ENCODE measurements around the gene VPS8. TPM values are rescaled to one million over a fixed set of nuclear protein-coding genes. Genes with fewer than 3 reads are reported as not detected.
A peak's percentile ranks its signal among the peaks of the same experiment; 100 is the strongest.

Gene VPS8
- total and polyA plus RNA-seq, 4 donors, result 49.3 to 155 (median 66.4) TPM

DNA sequence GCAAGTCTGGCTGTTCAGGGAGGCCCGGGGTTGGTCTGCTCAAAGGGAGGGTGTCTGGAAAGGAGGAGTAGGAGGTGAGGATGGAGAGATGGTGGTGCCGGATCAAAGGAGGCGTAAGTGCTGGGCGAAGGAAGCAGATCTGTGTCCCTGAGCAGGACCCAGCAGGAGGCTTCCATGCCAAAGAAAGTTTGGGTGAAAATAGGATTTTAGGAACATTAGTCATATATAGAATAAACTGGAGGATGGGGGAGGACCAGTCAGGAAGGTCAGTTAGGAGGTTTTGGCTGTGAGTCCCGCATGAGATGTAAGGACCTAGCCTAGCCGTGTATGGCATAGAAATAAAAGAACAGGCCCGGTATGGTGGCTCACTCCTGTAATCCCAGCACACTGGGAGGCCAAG is 28.6 kb upstream of the VPS8 start:
- H3K27me3 ChIP-seq (ENCODE audit: control insufficient read depth, insufficient read depth, low read length), result no peaks in the 10 kb centered on the region
- DNase-seq (ENCODE audit: low read depth in 4 of 6, low spot score in 6 of 6), result no peak
- H3K4me1 ChIP-seq (ENCODE audit: control insufficient read depth, insufficient read depth, low read length), result peaks cover 26% of the 10 kb centered on the region
- no peaks in the 10 kb centered on the region for H3K9me3 ChIP-seq (ENCODE audit: control insufficient read depth, insufficient read depth, low read length)
- H3K27ac ChIP-seq (ENCODE audit: low read depth, low read length), result no peak overlapping the region
- WGBS (ENCODE audit: insufficient coverage), result 93% methylated on average over 7 of the region's 7 CpGs
- H3K4me3 ChIP-seq (ENCODE audit: low read depth, low read length), result no peak overlapping the region
- H3K36me3 ChIP-seq (ENCODE audit: control insufficient read depth, insufficient read depth, low read length), result no peaks in the 10 kb centered on the region

DNA sequence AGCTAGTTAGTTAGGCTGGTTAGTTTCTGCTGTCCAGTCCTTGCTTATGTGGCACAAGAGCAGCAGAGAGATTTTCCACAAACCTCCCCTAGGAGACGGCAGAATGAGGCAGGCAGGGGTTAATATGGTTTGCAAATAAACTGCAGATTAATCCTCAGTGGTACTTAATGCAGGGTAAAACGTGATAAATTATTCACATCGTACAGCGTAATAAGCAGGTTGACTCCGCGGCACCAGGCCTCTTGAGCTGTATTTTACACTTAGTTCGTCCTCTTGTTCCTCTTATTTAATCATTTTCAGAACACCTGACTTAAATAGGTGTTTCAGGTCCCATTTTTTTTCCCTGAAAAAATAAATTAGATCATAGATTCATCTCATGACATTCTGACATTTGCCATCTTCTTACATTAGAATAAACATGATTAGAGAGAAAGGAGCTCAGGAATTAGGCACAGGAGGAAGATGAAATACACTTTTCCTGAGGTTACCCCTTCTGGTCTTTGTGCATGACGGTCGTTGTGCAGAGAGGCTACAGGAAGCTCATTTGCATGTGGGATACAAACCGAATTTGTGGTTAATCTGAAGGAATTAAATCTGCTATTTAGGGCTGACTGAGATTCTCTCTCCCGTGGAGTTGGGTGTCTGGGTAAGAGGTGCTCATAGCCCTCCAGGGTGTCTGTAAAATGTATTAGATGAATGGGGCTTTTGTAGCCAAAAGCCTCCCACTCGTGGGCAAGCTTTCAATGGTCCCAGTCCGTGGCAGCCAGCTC is 27.1 kb upstream of the VPS8 start:
- Histone ChIP-seq H3K36me3 (ENCODE audit: control insufficient read depth, insufficient read depth, low read length) (no peaks in the 10 kb centered on the region), H3K4me1 (ENCODE audit: control insufficient read depth, insufficient read depth, low read length) (peaks cover 16% of the 10 kb centered on the region), H3K27me3 (ENCODE audit: control insufficient read depth, insufficient read depth, low read length) (no peaks in the 10 kb centered on the region), H3K4me3 (ENCODE audit: low read depth, low read length) (no peak overlapping the region), H3K9me3 (ENCODE audit: control insufficient read depth, insufficient read depth, low read length) (no peaks in the 10 kb centered on the region), H3K27ac (ENCODE audit: low read depth, low read length) (no peak overlapping the region)
- DNase-seq (ENCODE audit: low read depth in 4 of 6, low spot score in 6 of 6), result peak in 1 of 6 donors; percentile 59
- 34% methylated on average over 10 of the region's 13 CpGs for WGBS (ENCODE audit: insufficient coverage)

DNA sequence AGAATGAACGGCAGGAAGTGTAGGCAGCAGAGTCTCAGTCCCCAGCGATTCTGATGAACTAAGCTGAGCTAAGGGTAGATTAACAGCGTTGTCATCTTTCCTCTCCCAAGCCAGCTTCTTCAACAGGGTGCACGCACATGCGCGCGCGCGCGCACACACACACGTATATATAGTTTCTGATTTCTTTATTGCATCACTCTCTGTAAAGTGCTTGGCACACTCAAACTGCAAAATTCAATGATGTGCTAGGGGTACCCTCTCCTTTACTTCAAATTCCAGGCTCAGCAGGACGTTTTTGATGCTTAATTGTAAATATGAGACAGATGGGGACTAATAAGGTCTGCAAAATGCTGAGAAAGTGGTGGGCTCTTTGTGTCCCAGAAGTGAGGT is 26.1 kb upstream of the VPS8 start:
- peak in 1 of 6 donors; percentile 57 for DNase-seq (ENCODE audit: low read depth in 4 of 6, low spot score in 6 of 6)
- 40% methylated on average over 1 of the region's 12 CpGs for WGBS (ENCODE audit: insufficient coverage)

DNA sequence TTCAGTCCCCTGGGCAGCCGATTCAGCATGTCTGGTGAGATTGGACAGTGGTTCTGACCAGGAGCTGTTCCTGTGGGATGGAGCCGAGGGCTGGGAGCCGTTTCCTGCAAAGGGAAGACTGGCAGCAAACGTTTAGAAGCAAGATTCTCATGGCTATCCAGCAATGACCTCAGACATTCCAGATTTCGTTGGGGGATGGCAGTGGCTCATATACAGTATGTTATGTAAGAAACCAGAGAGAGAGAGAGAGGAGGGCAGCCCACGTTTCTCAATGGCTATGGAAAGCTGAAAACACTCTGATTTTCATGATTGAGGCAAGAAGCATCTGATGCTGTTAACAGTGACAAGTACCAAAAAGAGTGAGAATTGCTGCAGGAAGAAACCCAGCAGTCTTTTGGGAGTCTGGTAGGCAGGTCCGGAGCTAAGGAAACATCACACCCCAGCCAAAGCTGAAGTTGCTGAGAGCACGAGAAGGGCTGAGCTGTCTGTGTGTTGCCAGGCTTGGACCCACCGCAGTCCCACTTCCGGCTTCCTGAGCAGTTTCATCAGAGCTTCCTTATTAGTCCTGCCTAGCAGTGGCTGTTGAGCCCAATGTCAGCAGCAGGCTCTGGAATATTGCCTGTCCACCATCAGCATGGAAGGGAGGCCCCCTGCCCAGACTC is 25.6 kb upstream of the VPS8 start:
- Histone ChIP-seq H3K4me3 (ENCODE audit: low read depth, low read length) (no peak overlapping the region), H3K4me1 (ENCODE audit: control insufficient read depth, insufficient read depth, low read length) (peaks cover 16% of the 10 kb centered on the region), H3K36me3 (ENCODE audit: control insufficient read depth, insufficient read depth, low read length) (no peaks in the 10 kb centered on the region), H3K27me3 (ENCODE audit: control insufficient read depth, insufficient read depth, low read length) (no peaks in the 10 kb centered on the region), H3K9me3 (ENCODE audit: control insufficient read depth, insufficient read depth, low read length) (no peaks in the 10 kb centered on the region), H3K27ac (ENCODE audit: low read depth, low read length) (no peak overlapping the region)
- DNase-seq (ENCODE audit: low read depth in 4 of 6, low spot score in 6 of 6), result no peak
- 37% methylated on average over 10 of the region's 10 CpGs for WGBS (ENCODE audit: insufficient coverage)

More for the DNA sequence above, 26.1 kb upstream of the VPS8 start:
- no peak overlapping the region for H3K4me3 ChIP-seq (ENCODE audit: low read depth, low read length)
- no peaks in the 10 kb centered on the region for H3K36me3 ChIP-seq (ENCODE audit: control insufficient read depth, insufficient read depth, low read length)
- no peak overlapping the region for H3K27ac ChIP-seq (ENCODE audit: low read depth, low read length)
- no peaks in the 10 kb centered on the region for H3K9me3 ChIP-seq (ENCODE audit: control insufficient read depth, insufficient read depth, low read length)
- peaks cover 16% of the 10 kb centered on the region for H3K4me1 ChIP-seq (ENCODE audit: control insufficient read depth, insufficient read depth, low read length)
- no peaks in the 10 kb centered on the region for H3K27me3 ChIP-seq (ENCODE audit: control insufficient read depth, insufficient read depth, low read length)

DNA sequence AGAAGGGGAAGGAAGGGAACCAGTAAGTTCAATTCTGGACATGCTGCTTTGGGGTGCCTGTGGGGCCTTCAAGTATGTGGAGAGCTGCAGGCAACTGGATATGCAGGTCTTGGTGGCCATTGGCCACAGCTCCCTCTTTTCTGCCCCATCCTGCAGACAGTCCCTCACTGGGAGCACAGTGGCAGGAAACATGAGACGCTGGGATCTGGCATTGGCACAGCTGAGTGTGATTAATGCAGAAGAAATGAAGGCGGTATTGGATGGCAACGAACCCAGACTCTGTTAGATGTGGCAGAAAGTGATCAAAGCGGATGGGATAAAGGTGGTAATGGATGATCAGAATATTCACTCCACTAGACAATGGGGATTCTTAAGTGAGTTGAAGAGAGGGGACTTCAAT is 23.2 kb upstream of the VPS8 start:
- Histone ChIP-seq H3K4me1 (ENCODE audit: control insufficient read depth, insufficient read depth, low read length) (peaks cover 16% of the 10 kb centered on the region), H3K36me3 (ENCODE audit: control insufficient read depth, insufficient read depth, low read length) (no peaks in the 10 kb centered on the region), H3K27ac (ENCODE audit: low read depth, low read length) (no peak overlapping the region), H3K27me3 (ENCODE audit: control insufficient read depth, insufficient read depth, low read length) (no peaks in the 10 kb centered on the region), H3K4me3 (ENCODE audit: low read depth, low read length) (no peak overlapping the region), H3K9me3 (ENCODE audit: control insufficient read depth, insufficient read depth, low read length) (no peaks in the 10 kb centered on the region)
- no peak for DNase-seq (ENCODE audit: low read depth in 4 of 6, low spot score in 6 of 6)
- WGBS (ENCODE audit: insufficient coverage), result no CpG with 5 or more reads among the region's 4 CpGs

DNA sequence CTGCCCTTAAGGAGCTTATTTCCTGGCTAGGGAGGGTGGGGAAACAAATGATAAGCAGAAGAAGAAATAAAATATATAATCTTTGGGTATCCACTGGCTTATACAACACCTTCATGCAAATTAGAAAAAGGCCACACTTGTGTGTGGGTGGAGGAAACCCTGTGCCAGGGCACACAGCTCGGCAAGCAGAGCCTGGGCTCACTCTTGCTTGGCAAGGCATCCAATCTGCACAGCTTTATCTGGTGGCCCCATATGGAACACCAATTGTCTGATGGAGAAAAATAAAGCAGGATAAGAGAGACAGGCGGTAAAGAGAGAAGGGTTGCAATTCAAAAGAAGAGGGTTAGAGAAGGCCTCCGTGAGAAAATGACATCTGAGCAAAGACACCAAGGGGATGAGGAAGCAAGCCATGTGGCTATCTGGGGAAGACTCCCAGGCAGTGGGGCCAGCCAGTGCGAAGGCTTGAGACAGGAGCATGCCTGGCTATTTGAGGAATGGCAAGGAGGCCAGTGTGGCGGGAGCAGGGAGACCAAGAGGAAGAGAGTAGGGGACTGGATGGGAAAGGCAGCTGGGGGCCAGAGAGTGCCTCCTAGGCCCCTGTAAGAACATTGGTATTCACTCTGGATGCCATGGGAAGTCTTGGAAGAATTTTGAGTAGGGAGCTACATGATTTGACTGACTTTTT is 22.5 kb upstream of the VPS8 start:
- no peak overlapping the region for H3K4me3 ChIP-seq (ENCODE audit: low read depth, low read length)
- H3K36me3 ChIP-seq (ENCODE audit: control insufficient read depth, insufficient read depth, low read length), result no peaks in the 10 kb centered on the region
- H3K9me3 ChIP-seq (ENCODE audit: control insufficient read depth, insufficient read depth, low read length), result no peaks in the 10 kb centered on the region
- no peaks in the 10 kb centered on the region for H3K27me3 ChIP-seq (ENCODE audit: control insufficient read depth, insufficient read depth, low read length)
- H3K4me1 ChIP-seq (ENCODE audit: control insufficient read depth, insufficient read depth, low read length), result peaks cover 16% of the 10 kb centered on the region
- H3K27ac ChIP-seq (ENCODE audit: low read depth, low read length), result no peak overlapping the region
- 86% methylated on average over 5 of the region's 5 CpGs for WGBS (ENCODE audit: insufficient coverage)
- no peak for DNase-seq (ENCODE audit: low read depth in 4 of 6, low spot score in 6 of 6)

DNA sequence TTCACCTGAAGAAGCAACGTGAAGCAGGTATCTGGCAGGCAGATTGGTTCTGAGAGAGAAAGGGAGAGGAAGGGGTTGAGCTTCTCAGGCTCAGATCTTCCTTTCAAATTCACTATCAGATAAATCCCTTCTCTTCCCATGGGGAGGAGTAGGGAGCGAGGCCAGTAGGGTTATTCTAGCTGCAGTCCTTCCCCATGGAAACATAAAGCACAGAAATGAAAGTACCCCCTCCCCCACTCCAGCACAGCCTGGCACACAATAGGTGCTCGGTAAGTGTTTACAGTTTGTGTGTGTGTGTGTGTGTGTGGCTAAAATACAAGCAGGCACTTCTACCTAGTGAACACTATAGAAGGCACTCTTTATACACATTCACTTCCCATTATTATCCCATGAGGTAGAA is 20.8 kb upstream of the VPS8 start:
- peak in 1 of 6 donors; percentile 36 for DNase-seq (ENCODE audit: low read depth in 4 of 6, low spot score in 6 of 6)
- Histone ChIP-seq H3K9me3 (ENCODE audit: control insufficient read depth, insufficient read depth, low read length) (no peaks in the 10 kb centered on the region), H3K27ac (ENCODE audit: low read depth, low read length) (no peak overlapping the region), H3K27me3 (ENCODE audit: control insufficient read depth, insufficient read depth, low read length) (no peaks in the 10 kb centered on the region), H3K4me3 (ENCODE audit: low read depth, low read length) (no peak overlapping the region), H3K4me1 (ENCODE audit: control insufficient read depth, insufficient read depth, low read length) (peaks cover 6% of the 10 kb centered on the region), H3K36me3 (ENCODE audit: control insufficient read depth, insufficient read depth, low read length) (no peaks in the 10 kb centered on the region)
- no CpG with 5 or more reads among the region's 3 CpGs for WGBS (ENCODE audit: insufficient coverage)

DNA sequence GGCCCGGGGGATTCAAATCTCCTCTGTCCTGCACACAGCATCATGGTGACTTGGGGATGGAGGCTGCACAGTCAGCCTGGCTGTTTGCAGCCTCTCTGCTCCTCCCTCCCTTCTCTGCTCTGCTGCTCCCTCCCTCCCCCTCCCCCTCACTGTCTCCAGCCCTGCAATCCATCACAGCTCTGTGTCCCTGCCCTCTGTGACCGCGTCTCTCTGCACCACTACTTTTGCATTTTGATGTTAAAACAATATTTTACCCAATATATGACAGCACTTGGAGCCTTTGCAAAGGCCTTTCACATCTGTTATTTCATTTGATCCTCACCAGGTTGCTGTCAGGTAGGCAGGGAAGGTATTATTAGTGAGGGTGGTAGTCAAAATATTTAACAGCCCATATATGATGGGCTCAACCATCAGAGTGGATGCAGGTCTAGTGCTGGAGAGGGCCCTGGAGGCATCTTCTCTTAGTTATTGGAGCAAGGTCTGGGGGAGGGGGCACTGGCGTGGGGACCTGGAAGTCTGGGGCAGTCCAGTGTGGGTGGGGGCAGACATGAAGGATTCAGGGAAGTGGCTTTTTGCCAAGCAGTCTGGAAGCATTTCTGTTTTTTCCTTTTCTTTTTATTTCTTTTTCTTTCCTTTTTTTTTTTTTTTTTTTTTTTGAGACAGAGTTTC is 16.3 kb upstream of the VPS8 start:
- whole genome bisulfite sequencing (ENCODE audit: insufficient coverage), result 0% methylated on average over 2 of the region's 4 CpGs
- no peaks in the 10 kb centered on the region for H3K36me3 ChIP-seq (ENCODE audit: control insufficient read depth, insufficient read depth, low read length)
- H3K4me1 ChIP-seq (ENCODE audit: control insufficient read depth, insufficient read depth, low read length), result no peaks in the 10 kb centered on the region
- no peaks in the 10 kb centered on the region for H3K9me3 ChIP-seq (ENCODE audit: control insufficient read depth, insufficient read depth, low read length)
- no peak overlapping the region for H3K27ac ChIP-seq (ENCODE audit: low read depth, low read length)
- no peaks in the 10 kb centered on the region for H3K27me3 ChIP-seq (ENCODE audit: control insufficient read depth, insufficient read depth, low read length)
- no peak overlapping the region for H3K4me3 ChIP-seq (ENCODE audit: low read depth, low read length)
- DNase-seq (ENCODE audit: low read depth in 4 of 6, low spot score in 6 of 6), result peak in 1 of 6 donors; percentile 58

DNA sequence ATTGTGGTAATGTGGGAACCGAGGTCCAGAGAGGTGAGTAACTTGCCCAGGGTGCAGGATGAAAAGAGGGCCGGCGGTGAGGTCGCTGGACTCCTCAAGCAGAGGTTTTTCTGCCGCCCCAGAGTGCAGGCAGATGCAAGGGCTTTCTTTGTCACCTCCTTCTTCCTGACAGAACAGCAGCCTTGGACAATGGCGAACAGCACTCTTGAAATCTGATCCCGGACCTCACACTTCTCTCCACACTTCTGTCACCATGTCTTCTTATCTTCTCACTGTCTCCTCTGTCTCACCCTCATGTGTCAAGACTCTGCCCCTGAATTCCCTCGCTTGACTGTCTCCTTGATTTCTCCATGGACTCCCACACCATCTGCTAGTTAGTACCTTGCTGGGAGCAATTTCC is 15.4 kb upstream of the VPS8 start:
- no peaks in the 10 kb centered on the region for H3K9me3 ChIP-seq (ENCODE audit: control insufficient read depth, insufficient read depth, low read length)
- no peak for DNase-seq (ENCODE audit: low read depth in 4 of 6, low spot score in 6 of 6)
- 60% methylated on average over 8 of the region's 8 CpGs for WGBS (ENCODE audit: insufficient coverage)
- H3K4me1 ChIP-seq (ENCODE audit: control insufficient read depth, insufficient read depth, low read length), result no peaks in the 10 kb centered on the region
- no peaks in the 10 kb centered on the region for H3K27me3 ChIP-seq (ENCODE audit: control insufficient read depth, insufficient read depth, low read length)
- H3K27ac ChIP-seq (ENCODE audit: low read depth, low read length), result no peak overlapping the region
- no peak overlapping the region for H3K4me3 ChIP-seq (ENCODE audit: low read depth, low read length)
- H3K36me3 ChIP-seq (ENCODE audit: control insufficient read depth, insufficient read depth, low read length), result no peaks in the 10 kb centered on the region
